Esophagus muscularis mucosa (tissue), 4 donors: ENCODE results near the gene INSM1. TPM values are rescaled to one million over a fixed set of nuclear protein-coding genes. Genes with fewer than 3 reads are reported as not detected.

Experiments used
- DNase-seq: peaks from one replicate; pipeline ENCODE4 v3.0.0-alpha.2; 2017; ENCODE audit errors: extremely low spot score
- H3K27ac ChIP-seq, 4 donors: fragments of 200-600 bp; sonication (generic); replicated peaks in 1 of 4; 1 replicate in 3 of 4; 2 replicates in 1 of 4; pipeline ENCODE4 v1.5.1; 2016 to 2019; ENCODE audit warnings: mild to moderate bottlenecking in 1 of 4
- H3K27me3 ChIP-seq, 4 donors: fragments of 200-600 bp; sonication (generic); one replicate each; pipeline versions ENCODE4 v1.5.1 to v1.6.0; 2016 to 2019
- H3K36me3 ChIP-seq, 4 donors: fragments of 200-600 bp; sonication (generic); one replicate each; pipeline ENCODE4 v1.5.1; 2016 to 2019
- H3K4me1 ChIP-seq, 4 donors: fragments of 200-600 bp; sonication (generic); one replicate each; pipeline ENCODE4 v1.5.1; 2016 to 2019
- H3K4me3 ChIP-seq, 4 donors: fragments of 200-600 bp; sonication (generic); 1 replicate in 2 of 4; 2 replicates in 2 of 4; pipeline ENCODE4 v1.5.1; 2016 to 2019; ENCODE audit warnings: mild to moderate bottlenecking in 4 of 4, moderate library complexity in 1 of 4
- H3K9me3 ChIP-seq, 4 donors: fragments of 200-600 bp; sonication (generic); 1 replicate in 3 of 4; 2 replicates in 1 of 4; pipeline ENCODE4 v1.5.1; 2016 to 2019
- EP300 ChIP-seq: sonication (generic); formaldehyde crosslinking; IDR thresholded peaks from one replicate; pipeline ENCODE4 v1.6.1; 2017; ENCODE audit warnings: antibody characterized with exemption
- POLR2A ChIP-seq: fragments of 450-650 bp; IDR thresholded peaks from one replicate; pipeline ENCODE4 v1.6.1; 2017; ENCODE audit warnings: antibody characterized with exemption, moderate library complexity, mild to moderate bottlenecking, low read depth
- POLR2AphosphoS5 ChIP-seq, 2 donors: sonication (generic); formaldehyde crosslinking; IDR thresholded peaks; one replicate each; pipeline ENCODE4 v1.6.1; 2017; ENCODE audit warnings: antibody characterized with exemption in 2 of 2
- WGBS: methylation state at CpG from one replicate; pipeline ENCODE4 v1.1.5; 2018; 5-methylcytosine and 5-hydroxymethylcytosine counted together
- intact Hi-C: fragments of 100-400 bp; cut with DNase I; formaldehyde crosslinking; loops from one replicate; pipeline ENCODE4 v1.15.1; 2023
- total RNA-seq, 4 donors: library from RNA; depleted of rRNA; stranded (reverse); fragments of >200 nt; gene quantifications; one replicate each; pipeline versions ENCODE4 v1.1.0 to v1.2.1, GENCODE V29; 2016
- TF ChIP-seq, protein P1 (sequence below), 3 experiments: fragments of 200-600 bp in 2 of 3; fragments of 450-650 bp in 1 of 3; sonication (generic) in 2 of 3; IDR thresholded peaks; one replicate each; pipeline ENCODE4 v1.5.1; 2017 to 2019; ENCODE audit warnings: antibody characterized with exemption in 3 of 3, mild to moderate bottlenecking in 2 of 3, moderate library complexity in 1 of 3

The INSM1 gene
- total RNA-seq, 4 donors from 2014 or later, result not detected

- TF ChIP-seq, protein P1, sequence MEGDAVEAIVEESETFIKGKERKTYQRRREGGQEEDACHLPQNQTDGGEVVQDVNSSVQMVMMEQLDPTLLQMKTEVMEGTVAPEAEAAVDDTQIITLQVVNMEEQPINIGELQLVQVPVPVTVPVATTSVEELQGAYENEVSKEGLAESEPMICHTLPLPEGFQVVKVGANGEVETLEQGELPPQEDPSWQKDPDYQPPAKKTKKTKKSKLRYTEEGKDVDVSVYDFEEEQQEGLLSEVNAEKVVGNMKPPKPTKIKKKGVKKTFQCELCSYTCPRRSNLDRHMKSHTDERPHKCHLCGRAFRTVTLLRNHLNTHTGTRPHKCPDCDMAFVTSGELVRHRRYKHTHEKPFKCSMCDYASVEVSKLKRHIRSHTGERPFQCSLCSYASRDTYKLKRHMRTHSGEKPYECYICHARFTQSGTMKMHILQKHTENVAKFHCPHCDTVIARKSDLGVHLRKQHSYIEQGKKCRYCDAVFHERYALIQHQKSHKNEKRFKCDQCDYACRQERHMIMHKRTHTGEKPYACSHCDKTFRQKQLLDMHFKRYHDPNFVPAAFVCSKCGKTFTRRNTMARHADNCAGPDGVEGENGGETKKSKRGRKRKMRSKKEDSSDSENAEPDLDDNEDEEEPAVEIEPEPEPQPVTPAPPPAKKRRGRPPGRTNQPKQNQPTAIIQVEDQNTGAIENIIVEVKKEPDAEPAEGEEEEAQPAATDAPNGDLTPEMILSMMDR (IDR thresholded peaks at IDR 0.05), result no peak
- TF ChIP-seq POLR2AphosphoS5 (IDR thresholded peaks at IDR 0.05), result no peak
- TF ChIP-seq EP300, result no peak
- TF ChIP-seq POLR2A, result no peak
- H3K4me1 ChIP-seq, result no peaks in the 10 kb centered on the region
- intact Hi-C loops, result no loop called here
- WGBS, result 58% methylated on average over 6 of the region's 6 CpGs
- no peak overlapping the region for H3K27ac ChIP-seq
- H3K4me3 ChIP-seq, result no peak overlapping the region
- H3K9me3 ChIP-seq, result no peaks in the 10 kb centered on the region
- H3K36me3 ChIP-seq, result peaks cover 0 to 10% (median 2%) of the 10 kb centered on the region in 4 donors
- no peaks in the 10 kb centered on the region for H3K27me3 ChIP-seq
- DNase-seq, result no peak
These were observed 42.8 kb downstream of the INSM1 start for GRCh38 chr20:20410678-20411077.

- H3K27me3 ChIP-seq, result no peaks in the 10 kb centered on the region
- peaks cover 0 to 10% (median 2%) of the 10 kb centered on the region in 4 donors for H3K36me3 ChIP-seq
- WGBS, result 89% methylated on average over 12 of the region's 12 CpGs
- DNase-seq, result no peak
- H3K9me3 ChIP-seq, result no peaks in the 10 kb centered on the region
- TF ChIP-seq, protein P1 (IDR thresholded peaks at IDR 0.05), result no peak
- TF ChIP-seq POLR2A, result no peak
- no peak for TF ChIP-seq EP300
- TF ChIP-seq POLR2AphosphoS5 (IDR thresholded peaks at IDR 0.05), result no peak
- H3K4me3 ChIP-seq, result no peak overlapping the region
- H3K4me1 ChIP-seq, result no peaks in the 10 kb centered on the region
- H3K27ac ChIP-seq, result no peak overlapping the region
- intact Hi-C loops, result no loop called here
These were observed 43.5 kb downstream of the INSM1 start for GRCh38 chr20:20411402-20411801.

DNA sequence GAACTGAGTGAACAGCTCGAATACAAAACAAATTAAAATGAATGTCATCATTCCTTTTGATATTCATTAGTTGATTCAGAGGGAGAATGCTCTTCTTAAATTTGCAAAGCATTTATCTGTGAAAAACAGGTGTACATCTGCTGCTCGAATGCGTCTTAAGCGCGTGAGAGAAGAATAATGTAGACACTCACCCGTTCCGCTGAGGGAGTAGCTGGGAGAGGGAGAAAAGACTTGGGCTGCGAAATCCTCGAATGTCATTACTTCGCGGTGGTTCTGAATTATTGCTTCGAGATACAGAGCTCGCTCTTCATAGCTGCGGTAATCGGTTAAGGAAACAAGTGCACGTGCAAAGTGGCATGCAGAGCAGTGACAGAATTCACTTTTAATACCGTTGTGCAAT is 43.9 kb downstream of the INSM1 start:
- H3K36me3 ChIP-seq, result peaks cover 0 to 10% (median 3%) of the 10 kb centered on the region in 4 donors
- no peaks in the 10 kb centered on the region for H3K27me3 ChIP-seq
- DNase-seq, result no peak
- no peak overlapping the region for H3K27ac ChIP-seq
- no peaks in the 10 kb centered on the region for H3K9me3 ChIP-seq
- TF ChIP-seq, protein P1 (IDR thresholded peaks at IDR 0.05), result no peak
- TF ChIP-seq POLR2AphosphoS5 (IDR thresholded peaks at IDR 0.05), result no peak
- no peak for TF ChIP-seq POLR2A
- no peak for TF ChIP-seq EP300
- H3K4me1 ChIP-seq, result no peaks in the 10 kb centered on the region
- intact Hi-C loops, result no loop called here
- no peak overlapping the region for H3K4me3 ChIP-seq
- 94% methylated on average over 17 of the region's 17 CpGs for WGBS

DNA sequence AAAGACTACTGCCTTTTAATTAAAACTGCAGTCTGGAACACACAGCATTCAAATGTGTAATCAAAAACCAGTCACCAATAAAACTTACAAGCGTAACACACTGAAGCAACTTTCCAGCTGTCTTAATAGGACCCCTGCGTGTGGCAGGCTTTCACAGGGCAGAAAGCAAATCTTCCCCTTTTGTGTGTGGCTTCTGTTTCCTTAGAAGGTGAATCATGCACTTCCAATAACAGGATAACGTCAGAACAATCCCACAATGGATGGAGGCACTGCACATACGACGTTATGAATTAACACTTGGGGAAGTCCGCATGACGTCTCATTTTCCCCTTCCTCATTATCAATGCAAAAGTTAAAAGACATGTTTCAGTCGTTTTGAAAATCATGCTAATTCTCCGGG is 44.8 kb downstream of the INSM1 start:
- 69% methylated on average over 9 of the region's 9 CpGs for WGBS
- Histone ChIP-seq H3K27me3 (no peaks in the 10 kb centered on the region), H3K9me3 (no peaks in the 10 kb centered on the region), H3K36me3 (peaks cover 0 to 11% (median 3%) of the 10 kb centered on the region in 4 donors), H3K4me1 (no peaks in the 10 kb centered on the region), H3K27ac (no peak overlapping the region), H3K4me3 (no peak overlapping the region)
- intact Hi-C loops, result no loop called here
- no peak for DNase-seq
- TF ChIP-seq, protein P1 (IDR thresholded peaks at IDR 0.05), result no peak
- TF ChIP-seq EP300 (no peak), POLR2AphosphoS5 (IDR thresholded peaks at IDR 0.05) (no peak), POLR2A (no peak)

DNA sequence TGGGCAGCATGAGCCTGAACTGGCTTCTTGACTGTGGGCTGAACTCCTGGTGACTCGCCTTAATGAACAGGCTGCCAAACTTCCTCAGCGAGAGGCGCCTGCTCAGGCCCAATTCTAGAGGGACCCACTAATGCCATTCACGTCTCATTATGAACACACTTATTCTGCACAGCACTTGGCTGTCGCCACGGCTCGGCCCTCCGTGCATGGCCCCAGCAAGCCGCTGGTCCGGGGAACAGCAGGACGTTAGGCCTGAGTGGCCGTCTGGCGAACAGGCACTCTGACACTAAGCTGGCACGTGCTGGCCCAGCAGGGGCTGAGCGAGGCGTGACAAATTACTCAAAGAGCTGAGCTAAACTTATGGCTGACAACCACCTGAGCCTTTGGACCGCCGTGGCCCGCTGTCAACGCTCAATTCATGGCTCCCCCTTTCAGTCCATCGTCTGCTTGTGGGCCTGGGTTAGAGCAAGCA is 45.9 kb downstream of the INSM1 start:
- H3K36me3 ChIP-seq, result peaks cover 0 to 11% (median 3%) of the 10 kb centered on the region in 4 donors

More for the DNA sequence above, 45.9 kb downstream of the INSM1 start:
- 84% methylated on average over 16 of the region's 21 CpGs for WGBS
- no peaks in the 10 kb centered on the region for H3K9me3 ChIP-seq
- DNase-seq, result no peak
- H3K27ac ChIP-seq, result no peak overlapping the region
- TF ChIP-seq POLR2AphosphoS5 (IDR thresholded peaks at IDR 0.05), result no peak
- TF ChIP-seq, protein P1 (IDR thresholded peaks at IDR 0.05), result no peak
- no peak for TF ChIP-seq EP300
- no peak for TF ChIP-seq POLR2A
- H3K4me3 ChIP-seq, result no peak overlapping the region
- no peaks in the 10 kb centered on the region for H3K4me1 ChIP-seq
- intact Hi-C loops, result no loop called here
- H3K27me3 ChIP-seq, result no peaks in the 10 kb centered on the region
